KMS-11 (cell line): ENCODE data around the gene LTA.

Experiments
- H2AFZ ChIP-seq: fragments of 200-600 bp; sonication (generic); 2 replicates; pipeline ENCODE4 v1.6.1; 2016; ENCODE audit warnings: antibody characterized with exemption, mixed run types, low read depth
- H3K27ac ChIP-seq: fragments of 200-600 bp; sonication (generic); 2 replicates; pipeline ENCODE4 v1.6.1; 2016; ENCODE audit warnings: mild to moderate bottlenecking, mixed run types
- H3K27me3 ChIP-seq: fragments of 200-600 bp; sonication (generic); 2 replicates; pipeline ENCODE4 v1.6.1; 2017; ENCODE audit warnings: mild to moderate bottlenecking, low read depth, mixed run types, moderate library complexity; ENCODE audit not compliant: insufficient read depth
- H3K36me3 ChIP-seq: fragments of 200-600 bp; sonication (generic); 2 replicates; pipeline ENCODE4 v1.6.1; 2017; ENCODE audit warnings: mild to moderate bottlenecking, mixed run types; ENCODE audit not compliant: insufficient read depth
- H3K4me1 ChIP-seq: fragments of 200-600 bp; sonication (generic); 2 replicates; pipeline ENCODE4 v1.6.1; 2016; ENCODE audit warnings: mild to moderate bottlenecking, low read depth, mixed run types; ENCODE audit not compliant: poor library complexity, severe bottlenecking
- H3K4me2 ChIP-seq: fragments of 200-600 bp; sonication (generic); 2 replicates; pipeline ENCODE4 v1.7.0; 2016; ENCODE audit warnings: mild to moderate bottlenecking, mixed run types
- H3K4me3 ChIP-seq: fragments of 200-600 bp; sonication (generic); IDR thresholded peaks from 2 replicates; pipeline ENCODE4 v1.6.1; 2017; ENCODE audit warnings: low read depth, low read length, mixed read lengths; ENCODE audit not compliant: insufficient read depth
- H3K79me2 ChIP-seq: fragments of 200-600 bp; sonication (generic); 2 replicates; pipeline ENCODE4 v1.6.1; 2016; ENCODE audit warnings: low read depth, mixed run types; ENCODE audit not compliant: insufficient read depth
- H3K9ac ChIP-seq: fragments of 200-600 bp; sonication (generic); 2 replicates; pipeline ENCODE4 v1.6.1; 2016; ENCODE audit warnings: mild to moderate bottlenecking, mixed run types
- H4K20me1 ChIP-seq: fragments of 200-600 bp; sonication (generic); 2 replicates; pipeline ENCODE4 v1.6.1; 2016; ENCODE audit warnings: mild to moderate bottlenecking, mixed run types; ENCODE audit not compliant: insufficient read depth
- TF ChIP-seq, protein P1 (sequence below): fragments of 200-600 bp; sonication (generic); conservative IDR thresholded peaks from 2 replicates; pipeline ENCODE4 v1.6.1; 2017; ENCODE audit warnings: low read depth, mild to moderate bottlenecking, antibody characterized with exemption, low read length, moderate library complexity, mixed read lengths

The LTA gene, protein sequence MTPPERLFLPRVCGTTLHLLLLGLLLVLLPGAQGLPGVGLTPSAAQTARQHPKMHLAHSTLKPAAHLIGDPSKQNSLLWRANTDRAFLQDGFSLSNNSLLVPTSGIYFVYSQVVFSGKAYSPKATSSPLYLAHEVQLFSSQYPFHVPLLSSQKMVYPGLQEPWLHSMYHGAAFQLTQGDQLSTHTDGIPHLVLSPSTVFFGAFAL

DNA sequence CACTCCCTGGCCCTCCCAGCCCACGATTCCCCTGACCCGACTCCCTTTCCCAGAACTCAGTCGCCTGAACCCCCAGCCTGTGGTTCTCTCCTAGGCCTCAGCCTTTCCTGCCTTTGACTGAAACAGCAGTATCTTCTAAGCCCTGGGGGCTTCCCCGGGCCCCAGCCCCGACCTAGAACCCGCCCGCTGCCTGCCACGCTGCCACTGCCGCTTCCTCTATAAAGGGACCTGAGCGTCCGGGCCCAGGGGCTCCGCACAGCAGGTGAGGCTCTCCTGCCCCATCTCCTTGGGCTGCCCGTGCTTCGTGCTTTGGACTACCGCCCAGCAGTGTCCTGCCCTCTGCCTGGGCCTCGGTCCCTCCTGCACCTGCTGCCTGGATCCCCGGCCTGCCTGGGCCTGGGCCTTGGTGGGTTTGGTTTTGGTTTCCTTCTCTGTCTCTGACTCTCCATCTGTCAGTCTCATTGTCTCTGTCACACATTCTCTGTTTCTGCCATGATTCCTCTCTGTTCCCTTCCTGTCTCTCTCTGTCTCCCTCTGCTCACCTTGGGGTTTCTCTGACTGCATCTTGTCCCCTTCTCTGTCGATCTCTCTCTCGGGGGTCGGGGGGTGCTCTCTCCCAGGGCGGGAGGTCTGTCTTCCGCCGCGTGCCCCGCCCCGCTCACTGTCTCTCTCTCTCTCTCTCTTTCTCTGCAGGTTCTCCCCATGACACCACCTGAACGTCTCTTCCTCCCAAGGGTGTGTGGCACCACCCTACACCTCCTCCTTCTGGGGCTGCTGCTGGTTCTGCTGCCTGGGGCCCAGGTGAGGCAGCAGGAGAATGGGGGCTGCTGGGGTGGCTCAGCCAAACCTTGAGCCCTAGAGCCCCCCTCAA, at the start of gene LTA:
LTA (plus strand) TSS at position 249 of the 871 bp plus-strand sequence; CDS start at position 703, 454 bp downstream.
- TF ChIP-seq, protein P1, sequence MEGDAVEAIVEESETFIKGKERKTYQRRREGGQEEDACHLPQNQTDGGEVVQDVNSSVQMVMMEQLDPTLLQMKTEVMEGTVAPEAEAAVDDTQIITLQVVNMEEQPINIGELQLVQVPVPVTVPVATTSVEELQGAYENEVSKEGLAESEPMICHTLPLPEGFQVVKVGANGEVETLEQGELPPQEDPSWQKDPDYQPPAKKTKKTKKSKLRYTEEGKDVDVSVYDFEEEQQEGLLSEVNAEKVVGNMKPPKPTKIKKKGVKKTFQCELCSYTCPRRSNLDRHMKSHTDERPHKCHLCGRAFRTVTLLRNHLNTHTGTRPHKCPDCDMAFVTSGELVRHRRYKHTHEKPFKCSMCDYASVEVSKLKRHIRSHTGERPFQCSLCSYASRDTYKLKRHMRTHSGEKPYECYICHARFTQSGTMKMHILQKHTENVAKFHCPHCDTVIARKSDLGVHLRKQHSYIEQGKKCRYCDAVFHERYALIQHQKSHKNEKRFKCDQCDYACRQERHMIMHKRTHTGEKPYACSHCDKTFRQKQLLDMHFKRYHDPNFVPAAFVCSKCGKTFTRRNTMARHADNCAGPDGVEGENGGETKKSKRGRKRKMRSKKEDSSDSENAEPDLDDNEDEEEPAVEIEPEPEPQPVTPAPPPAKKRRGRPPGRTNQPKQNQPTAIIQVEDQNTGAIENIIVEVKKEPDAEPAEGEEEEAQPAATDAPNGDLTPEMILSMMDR = no peak
- Histone ChIP-seq H3K4me1 (peaks cover 47% of the 10 kb centered on the region), H3K36me3 (no peaks in the 10 kb centered on the region), H2AFZ (no peak within 1 kb of the TSS), H4K20me1 (no peaks in the 10 kb centered on the region), H3K9ac (no peak within 1 kb of the TSS), H3K79me2 (no peaks in the 10 kb centered on the region), H3K27ac (no peak within 1 kb of the TSS), H3K4me3 (no peak within 1 kb of the TSS), H3K27me3 (peaks cover 43% of the 10 kb centered on the region), H3K4me2 (no peak within 1 kb of the TSS)

GRCh38 chr6:31525553-31525931, 46.5 kb upstream of the LTA start:
- Histone ChIP-seq H3K36me3 (no peaks in the 10 kb centered on the region), H4K20me1 (no peaks in the 10 kb centered on the region), H3K4me3 (no peak overlapping the region), H3K27me3 (no peaks in the 10 kb centered on the region), H3K9ac (no peak overlapping the region), H3K4me1 (no peaks in the 10 kb centered on the region), H3K79me2 (no peaks in the 10 kb centered on the region), H2AFZ (no peak overlapping the region), H3K4me2 (no peak overlapping the region), H3K27ac (no peak overlapping the region)
- TF ChIP-seq, protein P1 = no peak

DNA sequence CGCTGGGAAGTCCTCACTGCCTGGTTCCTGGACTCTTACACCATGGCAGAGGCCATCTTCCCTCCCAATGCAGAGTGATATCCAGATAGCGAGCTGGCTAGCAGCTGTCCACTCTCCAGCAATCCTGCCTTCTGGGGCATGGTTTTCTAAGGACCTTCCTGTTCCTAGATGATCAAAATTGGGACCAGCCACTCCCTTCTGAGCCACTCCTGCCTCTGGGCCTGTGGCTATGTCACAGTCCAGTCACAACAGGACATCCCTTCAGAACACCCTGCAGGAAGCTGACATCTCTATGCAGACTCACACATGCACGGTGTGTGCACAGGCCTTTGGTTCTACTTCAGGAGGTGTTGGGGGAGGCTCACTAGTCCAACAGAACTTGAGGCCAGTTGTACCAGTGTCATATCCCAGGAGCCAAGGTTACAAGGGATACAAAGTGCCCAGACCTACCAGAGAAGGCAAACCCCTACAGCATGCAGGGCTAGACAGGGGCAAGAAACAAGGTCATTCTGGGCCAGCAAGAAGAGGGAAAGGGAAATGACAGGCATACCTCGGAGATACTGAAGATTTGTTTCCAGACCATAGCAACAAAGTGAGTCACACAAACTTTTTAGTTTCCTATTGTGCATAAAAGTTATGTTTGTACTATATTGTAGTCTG, 46.0 kb upstream of the LTA start:
- H3K9ac ChIP-seq = no peak overlapping the region
- H3K4me1 ChIP-seq = no peaks in the 10 kb centered on the region
- H4K20me1 ChIP-seq = no peaks in the 10 kb centered on the region
- H3K36me3 ChIP-seq = no peaks in the 10 kb centered on the region
- no peak overlapping the region for H3K27ac ChIP-seq
- H3K4me3 ChIP-seq = no peak overlapping the region
- H3K79me2 ChIP-seq = no peaks in the 10 kb centered on the region
- TF ChIP-seq, protein P1 = no peak
- H3K27me3 ChIP-seq = no peaks in the 10 kb centered on the region
- no peak overlapping the region for H3K4me2 ChIP-seq
- H2AFZ ChIP-seq = no peak overlapping the region

DNA sequence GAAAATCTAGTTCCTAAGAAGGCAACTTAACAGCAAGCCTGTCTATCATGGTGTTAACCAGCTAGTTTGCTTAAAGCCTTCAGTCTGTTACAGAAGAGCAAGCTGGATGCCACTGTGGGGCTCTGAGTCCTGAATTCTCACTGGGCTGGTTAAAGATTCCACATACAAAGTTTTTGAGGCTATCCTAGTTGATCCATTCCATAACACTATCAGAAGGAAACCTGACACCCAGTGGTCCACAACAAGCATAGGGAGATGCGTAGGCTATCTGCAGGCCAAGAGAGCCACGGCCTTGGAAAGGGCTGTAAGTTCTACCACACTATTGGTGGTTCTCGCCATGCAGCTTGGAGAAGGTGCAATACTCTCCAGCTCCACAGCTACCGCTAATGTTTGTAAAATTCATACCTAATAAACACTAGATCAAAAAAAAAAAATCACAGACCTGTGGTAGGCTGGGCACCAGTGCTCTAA, 43.7 kb upstream of the LTA start:
- H3K9ac ChIP-seq = no peak overlapping the region
- H4K20me1 ChIP-seq = no peaks in the 10 kb centered on the region
- H3K36me3 ChIP-seq = no peaks in the 10 kb centered on the region
- no peak overlapping the region for H2AFZ ChIP-seq
- no peak overlapping the region for H3K4me3 ChIP-seq
- no peak overlapping the region for H3K4me2 ChIP-seq
- no peaks in the 10 kb centered on the region for H3K27me3 ChIP-seq
- TF ChIP-seq, protein P1 = no peak
- H3K79me2 ChIP-seq = no peaks in the 10 kb centered on the region
- H3K27ac ChIP-seq = no peak overlapping the region
- H3K4me1 ChIP-seq = no peaks in the 10 kb centered on the region
